HT-29 (cell line): ENCODE data around the gene KRTAP5-2. TPM values are rescaled to one million over a fixed set of nuclear protein-coding genes. Genes with fewer than 3 reads are reported as not detected.

ENCODE experiments used
- DNase-seq: peaks from one replicate; pipeline ENCODE4 v3.0.0-alpha.2; 2015; ENCODE audit warnings: low spot score
- total RNA-seq: library from RNA; depleted of rRNA; stranded (reverse); fragments of >200 nt; shearing (Covaris generic); gene quantifications from 2 replicates; pipeline ENCODE4 v1.2.3, GENCODE V29; 2014; rRNA removed

KRTAP5-2 gene
- total RNA-seq, 1 experiment from 2014 or later: not detected

GRCh38 chr11:1557051-1557884 lies 40.8 kb downstream of the KRTAP5-2 start:
- no peak for DNase-seq

GRCh38 chr11:1556278-1556902 lies 41.7 kb downstream of the KRTAP5-2 start:
- no peak for DNase-seq

GRCh38 chr11:1555713-1556153 lies 42.4 kb downstream of the KRTAP5-2 start:
- DNase-seq: no peak

- no peak for DNase-seq
Measured at GRCh38 chr11:1554981-1555712, 42.9 kb downstream of the KRTAP5-2 start.

- DNase-seq: peak; percentile 83
Measured at GRCh38 chr11:1553808-1554594, 44.1 kb downstream of the KRTAP5-2 start.

GRCh38 chr11:1549338-1550330 lies 48.5 kb downstream of the KRTAP5-2 start:
- DNase-seq: no peak

- DNase-seq: peak; percentile 84
Measured at GRCh38 chr11:1548221-1549070, 49.6 kb downstream of the KRTAP5-2 start.

GRCh38 chr11:1547467-1548098 lies 50.5 kb downstream of the KRTAP5-2 start:
- DNase-seq: no peak

Other genes with a start within 250 kb of the KRTAP5-2 start
- gene BRSK2, start 208.4 kb downstream of the KRTAP5-2 start, total RNA-seq: 0.52 and 0.76 TPM in 2 replicates
- gene MOB2, start 111.5 kb downstream of the KRTAP5-2 start, total RNA-seq: 56.6 and 67.2 TPM in 2 replicates
- 21.4 and 23.2 TPM in 2 replicates for gene DUSP8, start 26.0 kb downstream of the KRTAP5-2 start, total RNA-seq
- gene KRTAP5-1, start 13.0 kb downstream of the KRTAP5-2 start, total RNA-seq: not detected in 2 replicates
- gene KRTAP5-3, start 10.2 kb upstream of the KRTAP5-2 start, total RNA-seq: not detected in 2 replicates
- not detected in 2 replicates for gene KRTAP5-4, start 23.8 kb upstream of the KRTAP5-2 start, total RNA-seq
- not detected in 2 replicates for gene KRTAP5-5, start 31.5 kb upstream of the KRTAP5-2 start, total RNA-seq
- gene KRTAP5-6, start 98.9 kb upstream of the KRTAP5-2 start, total RNA-seq: not detected in 2 replicates
- gene IFITM10, start 152.3 kb upstream of the KRTAP5-2 start, total RNA-seq: 2.8 and 4.1 TPM in 2 replicates
- gene CTSD, start 165.6 kb upstream of the KRTAP5-2 start, total RNA-seq: 1,063 and 1,119 TPM in 2 replicates
- 59.9 and 63.4 TPM in 2 replicates for gene SYT8, start 236.7 kb upstream of the KRTAP5-2 start, total RNA-seq
- 4.6 and 17.2 TPM in 2 replicates for gene TNNI2, start 240.7 kb upstream of the KRTAP5-2 start, total RNA-seq